ENCODE measurements around the gene BMP7. TPM values are rescaled to one million over a fixed set of nuclear protein-coding genes. Genes with fewer than 3 reads are reported as not detected.

The BMP7 gene
- total and polyA plus RNA-seq, 10 donors, result 0.26 to 1.5 (median 0.75) TPM; not detected in 1

DNA sequence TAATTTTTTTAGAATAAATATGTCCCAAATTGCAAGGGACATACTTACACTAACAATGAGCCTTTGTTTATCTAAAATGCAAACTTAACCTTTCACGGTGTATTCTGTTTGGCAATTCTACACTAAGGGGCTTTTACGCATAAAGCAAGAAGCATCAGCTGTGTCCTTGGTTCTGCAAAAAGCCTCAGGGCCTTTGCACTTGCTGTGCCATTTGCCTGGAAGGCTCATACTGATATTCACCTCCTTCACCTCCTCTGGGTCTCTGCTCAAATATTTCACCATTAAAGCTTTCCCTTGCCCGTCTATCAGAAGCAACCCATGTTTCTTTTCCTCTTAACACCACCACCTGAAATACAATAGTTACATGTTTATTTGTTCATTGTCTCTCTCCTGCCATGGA, 8.9 kb upstream of the BMP7 start:
- Histone ChIP-seq H3K4me1 (no peaks in the 10 kb centered on the region), H3K27ac (no peak overlapping the region), H3K27me3 (replicated peaks in 1 of 7) (peaks cover 0 to 64% (median under 1%) of the 10 kb centered on the region in 7 donors), H3K36me3 (no peaks in the 10 kb centered on the region), H3K4me3 (no peak overlapping the region), H3K9me3 (no peaks in the 10 kb centered on the region)
- WGBS, 5 donors, result 81 to 90% (median 87%) methylated on average over 3 of the region's 3 CpGs
- DNase-seq, result no peak
- TF ChIP-seq POLR2A (IDR thresholded peaks at IDR 0.05) (no peak), CTCF (IDR thresholded peaks at IDR 0.05 in 8 of 11, conservative IDR thresholded peaks at IDR 0.05 in 3 of 11) (no peak), POLR2AphosphoS5 (IDR thresholded peaks at IDR 0.05) (no peak)
- intact Hi-C loops (cut with DNase I; ENCODE audit: low total_unique reads), result no loop called here

GRCh38 chr20:57274846-57275245, 8.4 kb upstream of the BMP7 start:
- WGBS, 5 donors, result 69 to 90% (median 82%) methylated on average over 4 of the region's 4 CpGs
- no peak for TF ChIP-seq POLR2AphosphoS5 (IDR thresholded peaks at IDR 0.05)
- no peak for TF ChIP-seq CTCF (IDR thresholded peaks at IDR 0.05 in 8 of 11, conservative IDR thresholded peaks at IDR 0.05 in 3 of 11)
- TF ChIP-seq POLR2A (IDR thresholded peaks at IDR 0.05), result no peak
- intact Hi-C loops (cut with DNase I; ENCODE audit: low total_unique reads), result no loop called here

DNA sequence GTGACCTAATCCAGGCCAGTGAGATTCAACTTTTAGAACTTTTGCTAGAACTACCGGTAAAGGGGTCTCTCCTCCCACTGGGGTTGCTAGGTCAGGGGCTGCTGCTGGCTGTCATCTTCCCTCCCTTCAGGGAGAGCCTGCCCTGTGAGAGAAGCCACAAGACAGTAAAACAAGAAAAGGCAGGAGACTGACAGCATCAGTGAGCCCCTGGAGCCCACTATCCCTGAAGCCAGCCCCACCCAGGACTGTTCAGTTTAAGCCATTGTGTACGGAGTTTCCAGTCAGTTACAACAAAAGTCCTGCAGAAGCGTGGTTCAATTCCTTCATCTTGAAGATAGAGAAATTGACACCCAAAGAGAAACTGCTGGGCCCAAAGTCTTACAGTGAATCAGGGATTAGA, 7.9 kb upstream of the BMP7 start:
- WGBS, 5 donors, result 68 to 91% (median 83%) methylated on average over 3 of the region's 3 CpGs
- Histone ChIP-seq H3K4me1 (no peaks in the 10 kb centered on the region), H3K27me3 (replicated peaks in 1 of 7) (peaks cover 0 to 64% (median 2%) of the 10 kb centered on the region in 7 donors), H3K4me3 (no peak overlapping the region), H3K27ac (no peak overlapping the region), H3K36me3 (no peaks in the 10 kb centered on the region), H3K9me3 (no peaks in the 10 kb centered on the region)
- DNase-seq, result no peak
- TF ChIP-seq POLR2A (IDR thresholded peaks at IDR 0.05) (no peak), CTCF (IDR thresholded peaks at IDR 0.05 in 8 of 11, conservative IDR thresholded peaks at IDR 0.05 in 3 of 11) (no peak), POLR2AphosphoS5 (IDR thresholded peaks at IDR 0.05) (no peak)
- intact Hi-C loops (cut with DNase I; ENCODE audit: low total_unique reads), result no loop called here

More at GRCh38 chr20:57274846-57275245, 8.4 kb upstream of the BMP7 start:
- no peak overlapping the region for H3K4me3 ChIP-seq
- peaks cover 0 to 64% (median 2%) of the 10 kb centered on the region in 7 donors for H3K27me3 ChIP-seq (replicated peaks in 1 of 7)
- H3K4me1 ChIP-seq, result no peaks in the 10 kb centered on the region
- no peak for DNase-seq
- H3K36me3 ChIP-seq, result no peaks in the 10 kb centered on the region
- H3K9me3 ChIP-seq, result no peaks in the 10 kb centered on the region
- H3K27ac ChIP-seq, result no peak overlapping the region

GRCh38 chr20:57272883-57273535, 6.6 kb upstream of the BMP7 start:
- H3K4me1 ChIP-seq, result no peaks in the 10 kb centered on the region
- peaks cover 0 to 66% (median 7%) of the 10 kb centered on the region in 7 donors for H3K27me3 ChIP-seq (replicated peaks in 1 of 7)
- TF ChIP-seq CTCF (IDR thresholded peaks at IDR 0.05 in 8 of 11, conservative IDR thresholded peaks at IDR 0.05 in 3 of 11) (no peak), POLR2AphosphoS5 (IDR thresholded peaks at IDR 0.05) (no peak), POLR2A (IDR thresholded peaks at IDR 0.05) (no peak)
- intact Hi-C loops (cut with DNase I; ENCODE audit: low total_unique reads), result no loop called here
- no peaks in the 10 kb centered on the region for H3K36me3 ChIP-seq
- 60 to 77% (median 70%) methylated on average over 4 of the region's 4 CpGs for WGBS, 5 donors
- DNase-seq, result no peak
- H3K4me3 ChIP-seq, result no peak overlapping the region
- H3K9me3 ChIP-seq, result no peaks in the 10 kb centered on the region
- H3K27ac ChIP-seq, result no peak overlapping the region

Data from spleen (tissue), 11 donors.